Measurements from ENCODE around the gene CBLN1.

GRCh38 chr16:49274591-49274990, 7.0 kb downstream of the CBLN1 start:
- TF ChIP-seq CTCF (IDR thresholded peaks at IDR 0.05) (no peak), POLR2A (IDR thresholded peaks at IDR 0.05) (no peak), POLR2AphosphoS5 (IDR thresholded peaks at IDR 0.05) (no peak), EP300 (IDR thresholded peaks at IDR 0.05) (no peak)
